ENCODE results near the gene ACBD3.

The ACBD3 gene

GRCh38 chr1:226110249-226111097 lies 76.1 kb downstream of the ACBD3 start:
- TF ChIP-seq ISL1 (CRISPR knock-in tag; IDR thresholded peaks at IDR 0.05) (no peak), ZFP3 (CRISPR knock-in tag; IDR thresholded peaks at IDR 0.05) (peak; percentile 21; the same call in 1 of the 2 replicates)
- ATAC-seq, result peak; percentile 75

- TF ChIP-seq ZFP3 (CRISPR knock-in tag; IDR thresholded peaks at IDR 0.05), result no peak
- TF ChIP-seq TCF4 (CRISPR knock-in tag; IDR thresholded peaks at IDR 0.05; ENCODE audit: borderline replicate concordance), result no peak
- TF ChIP-seq ZFP30 (CRISPR knock-in tag; IDR thresholded peaks at IDR 0.05), result no peak
- TF ChIP-seq, protein P1, sequence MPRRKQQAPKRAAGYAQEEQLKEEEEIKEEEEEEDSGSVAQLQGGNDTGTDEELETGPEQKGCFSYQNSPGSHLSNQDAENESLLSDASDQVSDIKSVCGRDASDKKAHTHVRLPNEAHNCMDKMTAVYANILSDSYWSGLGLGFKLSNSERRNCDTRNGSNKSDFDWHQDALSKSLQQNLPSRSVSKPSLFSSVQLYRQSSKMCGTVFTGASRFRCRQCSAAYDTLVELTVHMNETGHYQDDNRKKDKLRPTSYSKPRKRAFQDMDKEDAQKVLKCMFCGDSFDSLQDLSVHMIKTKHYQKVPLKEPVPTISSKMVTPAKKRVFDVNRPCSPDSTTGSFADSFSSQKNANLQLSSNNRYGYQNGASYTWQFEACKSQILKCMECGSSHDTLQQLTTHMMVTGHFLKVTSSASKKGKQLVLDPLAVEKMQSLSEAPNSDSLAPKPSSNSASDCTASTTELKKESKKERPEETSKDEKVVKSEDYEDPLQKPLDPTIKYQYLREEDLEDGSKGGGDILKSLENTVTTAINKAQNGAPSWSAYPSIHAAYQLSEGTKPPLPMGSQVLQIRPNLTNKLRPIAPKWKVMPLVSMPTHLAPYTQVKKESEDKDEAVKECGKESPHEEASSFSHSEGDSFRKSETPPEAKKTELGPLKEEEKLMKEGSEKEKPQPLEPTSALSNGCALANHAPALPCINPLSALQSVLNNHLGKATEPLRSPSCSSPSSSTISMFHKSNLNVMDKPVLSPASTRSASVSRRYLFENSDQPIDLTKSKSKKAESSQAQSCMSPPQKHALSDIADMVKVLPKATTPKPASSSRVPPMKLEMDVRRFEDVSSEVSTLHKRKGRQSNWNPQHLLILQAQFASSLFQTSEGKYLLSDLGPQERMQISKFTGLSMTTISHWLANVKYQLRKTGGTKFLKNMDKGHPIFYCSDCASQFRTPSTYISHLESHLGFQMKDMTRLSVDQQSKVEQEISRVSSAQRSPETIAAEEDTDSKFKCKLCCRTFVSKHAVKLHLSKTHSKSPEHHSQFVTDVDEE (CRISPR knock-in tag; IDR thresholded peaks at IDR 0.05), result no peak; the same call in 1 of the 2 replicates
- TF ChIP-seq ESRRG (CRISPR knock-in tag; IDR thresholded peaks at IDR 0.05), result no peak
- no peak for TF ChIP-seq CSRNP3 (CRISPR knock-in tag; IDR thresholded peaks at IDR 0.05)
- TF ChIP-seq OSR1 (CRISPR knock-in tag; IDR thresholded peaks at IDR 0.05), result no peak
- TF ChIP-seq ISL1 (CRISPR knock-in tag; IDR thresholded peaks at IDR 0.05), result no peak
- TF ChIP-seq, protein P2, sequence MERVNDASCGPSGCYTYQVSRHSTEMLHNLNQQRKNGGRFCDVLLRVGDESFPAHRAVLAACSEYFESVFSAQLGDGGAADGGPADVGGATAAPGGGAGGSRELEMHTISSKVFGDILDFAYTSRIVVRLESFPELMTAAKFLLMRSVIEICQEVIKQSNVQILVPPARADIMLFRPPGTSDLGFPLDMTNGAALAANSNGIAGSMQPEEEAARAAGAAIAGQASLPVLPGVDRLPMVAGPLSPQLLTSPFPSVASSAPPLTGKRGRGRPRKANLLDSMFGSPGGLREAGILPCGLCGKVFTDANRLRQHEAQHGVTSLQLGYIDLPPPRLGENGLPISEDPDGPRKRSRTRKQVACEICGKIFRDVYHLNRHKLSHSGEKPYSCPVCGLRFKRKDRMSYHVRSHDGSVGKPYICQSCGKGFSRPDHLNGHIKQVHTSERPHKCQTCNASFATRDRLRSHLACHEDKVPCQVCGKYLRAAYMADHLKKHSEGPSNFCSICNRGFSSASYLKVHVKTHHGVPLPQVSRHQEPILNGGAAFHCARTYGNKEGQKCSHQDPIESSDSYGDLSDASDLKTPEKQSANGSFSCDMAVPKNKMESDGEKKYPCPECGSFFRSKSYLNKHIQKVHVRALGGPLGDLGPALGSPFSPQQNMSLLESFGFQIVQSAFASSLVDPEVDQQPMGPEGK (CRISPR knock-in tag; IDR thresholded peaks at IDR 0.05; ENCODE audit: borderline replicate concordance), result no peak; the same call in 1 of the 2 replicates
- TF ChIP-seq PPARA (CRISPR knock-in tag; IDR thresholded peaks at IDR 0.05; ENCODE audit: borderline replicate concordance), result no peak
- TF ChIP-seq BACH2 (CRISPR knock-in tag; IDR thresholded peaks at IDR 0.05; ENCODE audit: borderline replicate concordance), result no peak
- TF ChIP-seq ZNF8 (CRISPR knock-in tag; IDR thresholded peaks at IDR 0.05), result no peak
- TF ChIP-seq ZNF565 (CRISPR knock-in tag; conservative IDR thresholded peaks at IDR 0.05; ENCODE audit: low read depth), result no peak
- peak; percentile 77 for ATAC-seq
Observed at GRCh38 chr1:226109829-226110248, 76.7 kb downstream of the ACBD3 start.

- ATAC-seq, result peak; percentile 59
- TF ChIP-seq, protein P2 (CRISPR knock-in tag; IDR thresholded peaks at IDR 0.05; ENCODE audit: borderline replicate concordance), result no peak
- TF ChIP-seq ZFP3 (CRISPR knock-in tag; IDR thresholded peaks at IDR 0.05) (no peak), TCF4 (CRISPR knock-in tag; IDR thresholded peaks at IDR 0.05; ENCODE audit: borderline replicate concordance) (no peak), ESRRG (CRISPR knock-in tag; IDR thresholded peaks at IDR 0.05) (no peak), ZFP30 (CRISPR knock-in tag; IDR thresholded peaks at IDR 0.05) (no peak), ZNF70 (CRISPR knock-in tag; IDR thresholded peaks at IDR 0.05) (no peak), CSRNP3 (CRISPR knock-in tag; IDR thresholded peaks at IDR 0.05) (no peak), RARB (CRISPR knock-in tag; IDR thresholded peaks at IDR 0.05) (no peak), PPARA (CRISPR knock-in tag; IDR thresholded peaks at IDR 0.05; ENCODE audit: borderline replicate concordance) (no peak), TOX (CRISPR knock-in tag; IDR thresholded peaks at IDR 0.05; ENCODE audit: borderline replicate concordance) (no peak), OSR1 (CRISPR knock-in tag; IDR thresholded peaks at IDR 0.05) (no peak), BACH2 (CRISPR knock-in tag; IDR thresholded peaks at IDR 0.05; ENCODE audit: borderline replicate concordance) (no peak), ZC3H10 (CRISPR knock-in tag; IDR thresholded peaks at IDR 0.05) (no peak), CSDC2 (CRISPR knock-in tag; IDR thresholded peaks at IDR 0.05) (no peak), SNAI2 (CRISPR knock-in tag; IDR thresholded peaks at IDR 0.05) (no peak), ZNF8 (CRISPR knock-in tag; IDR thresholded peaks at IDR 0.05) (no peak)
- TF ChIP-seq, protein P1 (CRISPR knock-in tag; IDR thresholded peaks at IDR 0.05), result no peak
Observed at GRCh38 chr1:226108935-226109828, 77.4 kb downstream of the ACBD3 start.
